ENCODE data around the gene DEFB119.

GRCh38 chr20:31410011-31410410 lies 19.6 kb upstream of the DEFB119 start:
- TF ChIP-seq POLR2AphosphoS5 (IDR thresholded peaks at IDR 0.05; ENCODE audit: low read depth) (no peak), REST (IDR thresholded peaks at IDR 0.05; ENCODE audit: unreplicated experiment) (no peak), CTCF (conservative IDR thresholded peaks at IDR 0.05; ENCODE audit: low read depth in 2 of 2) (no peak), CREB1 (CRISPR knock-in tag; IDR thresholded peaks at IDR 0.05; ENCODE audit: low read depth) (no peak), NANOG (IDR thresholded peaks at IDR 0.05; ENCODE audit: borderline replicate concordance) (no peak), ZNF331 (CRISPR knock-in tag; IDR thresholded peaks at IDR 0.05; ENCODE audit: low read depth) (no peak), EZH2 (IDR thresholded peaks at IDR 0.05; ENCODE audit: low read depth, unreplicated experiment) (no peak), EZH2phosphoT487 (IDR thresholded peaks at IDR 0.05; ENCODE audit: unreplicated experiment) (no peak)

Data from GM23338 (cell line).